GM21737 (cell line): ENCODE measurements around the gene EPN2.

Experiments
- ATAC-seq: cut with Tn5 transposase; IDR thresholded peaks from one replicate; pipeline ENCODE4 v1.9.1; 2021; ENCODE audit warnings: mild to moderate bottlenecking, moderate library complexity; ENCODE audit not compliant: unreplicated experiment

The EPN2 gene

DNA sequence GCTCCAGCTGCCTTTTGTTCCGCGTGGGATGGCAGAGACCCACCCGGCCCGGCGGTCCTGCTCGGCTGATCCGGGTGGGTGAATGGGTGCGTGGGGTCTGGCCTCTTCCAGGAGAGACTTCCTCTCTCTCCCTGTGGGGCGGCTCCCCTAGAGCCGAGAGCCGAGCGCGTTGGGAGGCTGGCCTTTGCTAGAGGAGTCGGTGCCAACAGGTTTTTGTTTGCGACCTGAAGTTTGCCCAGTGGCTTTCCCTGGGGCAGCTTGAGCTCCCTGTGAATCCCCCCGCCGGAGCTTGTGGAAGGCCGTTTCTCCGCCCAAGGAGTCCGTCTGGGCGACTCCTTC, 970 bp downstream of the EPN2 start:
- ATAC-seq, result no peak

DNA sequence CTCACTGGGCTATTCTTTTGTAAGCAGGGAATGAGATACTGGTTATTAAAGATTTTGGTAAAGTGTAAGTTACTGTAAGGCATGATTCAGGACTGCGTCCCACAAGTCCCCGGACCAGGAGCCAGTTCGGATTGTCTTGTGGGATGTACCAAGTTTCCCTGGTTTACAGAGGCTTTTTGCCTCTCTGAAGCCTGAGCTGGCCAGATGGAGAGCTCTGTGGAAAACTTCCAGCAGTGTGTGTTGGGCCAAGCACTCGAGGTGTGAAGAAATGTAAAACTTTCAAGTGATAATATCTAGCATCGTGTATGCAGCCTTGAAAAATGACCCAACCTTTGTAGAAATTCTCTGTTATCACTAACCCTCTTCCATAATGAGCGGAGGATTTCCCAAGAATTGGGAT, 2.4 kb downstream of the EPN2 start:
- ATAC-seq, result no peak

- no peak for ATAC-seq
These were observed 5.2 kb downstream of the EPN2 start for GRCh38 chr17:19242323-19242722.

- no peak for ATAC-seq
These were observed 5.8 kb downstream of the EPN2 start for GRCh38 chr17:19242926-19243325.

- no peak for ATAC-seq
These were observed 6.7 kb downstream of the EPN2 start for GRCh38 chr17:19243838-19244237.

GRCh38 chr17:19244357-19244756, 7.2 kb downstream of the EPN2 start:
- ATAC-seq, result no peak

DNA sequence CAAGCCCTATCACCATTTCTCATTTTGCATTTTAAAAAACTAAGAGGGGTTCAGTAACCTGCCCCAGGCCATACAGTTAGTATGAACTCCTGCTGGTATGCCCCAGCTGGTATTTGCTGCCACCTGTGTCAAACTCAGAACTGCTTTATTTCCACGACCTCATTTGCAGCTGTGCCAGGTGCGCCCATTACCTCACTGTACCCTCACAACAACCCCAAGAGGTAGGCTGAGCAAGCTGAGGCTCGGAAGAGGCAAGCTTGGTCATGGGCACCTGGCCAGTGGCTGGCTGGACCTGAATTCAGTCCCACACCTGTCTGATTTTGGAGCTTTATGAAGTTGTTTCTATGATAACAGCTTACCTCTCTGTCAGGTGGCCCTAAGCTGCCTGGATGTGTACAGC, 7.6 kb downstream of the EPN2 start:
- no peak for ATAC-seq

DNA sequence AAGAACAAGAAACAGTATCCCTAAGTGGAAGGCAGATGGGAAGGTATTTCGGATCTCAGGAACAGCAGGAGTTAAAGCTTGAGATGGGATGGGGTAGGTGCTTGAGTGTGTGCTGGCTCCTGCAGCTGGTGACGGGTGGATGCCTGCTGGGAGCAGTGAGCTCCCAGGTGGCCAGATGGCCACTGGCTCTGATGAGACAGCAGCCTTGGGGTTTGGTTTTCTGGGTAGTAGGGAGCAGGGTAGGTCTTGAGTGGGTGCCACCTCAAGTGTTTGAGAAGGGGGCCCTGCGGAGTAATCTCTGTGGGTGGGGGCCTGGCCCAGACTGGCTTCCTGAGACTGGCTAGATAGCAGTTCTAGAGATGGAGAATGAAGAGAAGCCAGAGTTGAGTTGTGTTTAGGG, 10.3 kb downstream of the EPN2 start:
- ATAC-seq, result no peak

- ATAC-seq, result no peak
These were observed 11.2 kb downstream of the EPN2 start for GRCh38 chr17:19248151-19248927.

DNA sequence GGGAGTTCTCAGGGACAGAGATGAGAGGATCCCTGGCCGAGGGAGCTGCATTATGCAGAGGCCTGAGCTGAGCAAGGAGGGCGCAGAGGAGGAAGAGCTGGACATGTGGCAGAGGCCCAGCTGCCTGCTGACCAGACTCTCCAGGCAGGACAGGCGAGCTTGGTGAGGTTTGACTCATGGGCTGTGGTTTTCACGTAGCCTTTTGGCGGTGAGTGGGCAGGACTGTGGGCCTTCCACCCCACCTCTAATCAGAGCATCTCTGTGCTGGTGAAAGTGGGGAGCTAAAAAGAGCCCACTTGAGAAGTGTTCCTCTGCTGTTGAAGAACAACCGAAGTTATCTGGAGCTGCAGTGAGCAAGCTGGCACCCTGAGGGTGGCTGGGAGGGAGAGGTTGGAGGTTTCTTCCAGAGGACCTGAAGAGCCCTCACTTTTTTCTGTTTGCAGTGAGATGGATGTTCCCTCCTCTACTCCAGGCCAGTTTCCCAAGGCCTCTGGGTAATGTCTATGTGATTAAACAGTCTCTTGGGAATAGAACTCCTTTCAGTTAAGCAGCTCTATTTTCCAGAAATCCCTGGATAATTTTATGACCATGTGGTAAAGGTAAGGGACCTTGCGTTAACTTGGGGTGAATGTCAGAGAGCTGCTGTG, 11.9 kb downstream of the EPN2 start:
- no peak for ATAC-seq

- ATAC-seq, result no peak
These were observed 12.5 kb downstream of the EPN2 start for GRCh38 chr17:19249681-19250080.

- ATAC-seq, result no peak
These were observed 13.4 kb downstream of the EPN2 start for GRCh38 chr17:19250421-19251173.

- no peak for ATAC-seq
These were observed 15.9 kb downstream of the EPN2 start for GRCh38 chr17:19253112-19253511.

DNA sequence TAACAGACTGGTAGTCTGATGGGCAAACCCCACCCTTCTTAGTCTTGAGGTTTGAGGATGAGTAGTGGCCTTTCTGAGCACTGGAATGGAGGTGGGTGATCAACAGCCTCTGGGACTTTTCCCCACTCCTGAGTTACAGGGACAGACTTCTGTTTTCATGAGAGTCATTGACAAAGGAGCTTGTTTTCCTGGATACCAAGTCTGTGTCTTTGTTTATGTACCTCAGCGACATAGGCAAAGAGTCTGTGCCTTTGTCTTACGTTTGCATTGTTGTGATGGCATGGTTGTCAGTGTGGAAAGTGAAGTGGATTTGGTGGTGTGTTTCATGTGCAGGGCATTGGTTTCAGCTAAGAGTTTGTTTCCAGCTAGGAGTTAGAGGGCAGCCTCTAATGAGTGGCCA, 17.5 kb downstream of the EPN2 start:
- ATAC-seq, result no peak

GRCh38 chr17:19255279-19255678, 18.1 kb downstream of the EPN2 start:
- ATAC-seq, result no peak

DNA sequence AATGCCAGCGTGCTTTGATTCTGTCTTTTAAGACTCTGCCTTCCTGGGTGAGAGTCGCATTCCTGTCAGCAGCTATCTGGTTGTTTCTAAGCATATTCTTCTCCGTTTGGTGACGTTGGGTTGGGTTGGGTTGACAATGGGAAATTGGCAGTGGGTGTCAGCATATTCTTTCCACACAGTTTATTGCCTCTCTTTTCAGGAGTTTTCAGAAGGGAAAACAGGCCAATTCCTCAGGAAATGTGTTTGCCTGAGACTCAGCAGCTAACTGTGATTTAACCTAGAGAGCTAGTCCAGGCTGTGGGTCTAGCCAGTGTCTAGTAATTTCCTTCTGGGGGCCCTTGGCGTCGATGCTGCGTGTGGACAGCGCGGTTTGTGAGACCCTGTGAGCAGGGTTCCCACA, 21.2 kb downstream of the EPN2 start:
- ATAC-seq, result no peak

GRCh38 chr17:19260958-19261357, 23.8 kb downstream of the EPN2 start:
- no peak for ATAC-seq

- ATAC-seq, result no peak
These were observed 24.3 kb downstream of the EPN2 start for GRCh38 chr17:19261426-19261825.

DNA sequence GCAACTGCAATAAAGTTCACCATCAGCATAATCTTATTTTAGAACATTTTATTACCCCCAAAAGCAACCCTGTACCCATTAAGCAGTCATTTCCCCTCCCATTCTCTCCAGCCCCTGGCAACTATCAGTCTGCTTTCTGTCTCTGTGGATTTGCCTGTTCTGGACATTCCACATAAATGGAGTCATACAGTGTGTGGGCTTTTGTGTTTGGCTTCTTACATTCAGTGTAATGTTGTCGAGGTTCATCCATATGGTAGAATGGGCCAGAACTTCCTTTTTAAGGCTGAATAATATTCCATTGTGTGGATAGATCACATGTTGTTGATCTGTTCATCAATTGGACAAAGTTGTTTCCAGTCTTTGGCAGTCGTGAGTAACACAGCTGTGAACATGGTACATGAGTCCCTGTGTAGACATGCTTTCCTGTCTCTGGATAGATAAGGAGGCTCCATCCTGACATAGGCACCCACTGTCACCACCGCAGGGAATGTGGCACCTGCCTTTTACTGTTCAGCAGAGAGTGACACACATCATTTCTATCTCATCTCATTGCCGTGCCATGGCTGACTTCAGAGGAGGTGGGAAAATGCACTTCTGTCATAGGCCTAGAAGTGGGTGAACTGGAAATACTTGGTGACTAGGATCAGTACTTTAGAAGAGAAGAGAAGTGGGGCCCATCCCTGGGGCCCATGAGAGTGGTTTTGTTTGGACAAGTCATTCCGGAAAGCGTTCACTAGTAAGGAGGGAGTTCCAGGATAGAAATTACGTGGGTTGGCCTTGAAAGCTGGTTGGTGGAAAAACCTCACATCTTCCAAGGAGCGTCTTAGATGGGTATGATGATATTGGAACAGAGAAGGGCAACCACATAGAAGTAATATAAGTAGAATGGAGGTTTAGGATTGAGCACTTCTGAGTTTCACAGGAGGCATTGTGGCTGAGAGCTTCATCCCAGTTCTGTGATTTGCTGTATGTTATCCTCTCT, 25.8 kb downstream of the EPN2 start:
- no peak for ATAC-seq

- ATAC-seq, result no peak
These were observed 26.5 kb downstream of the EPN2 start for GRCh38 chr17:19263641-19264051.

DNA sequence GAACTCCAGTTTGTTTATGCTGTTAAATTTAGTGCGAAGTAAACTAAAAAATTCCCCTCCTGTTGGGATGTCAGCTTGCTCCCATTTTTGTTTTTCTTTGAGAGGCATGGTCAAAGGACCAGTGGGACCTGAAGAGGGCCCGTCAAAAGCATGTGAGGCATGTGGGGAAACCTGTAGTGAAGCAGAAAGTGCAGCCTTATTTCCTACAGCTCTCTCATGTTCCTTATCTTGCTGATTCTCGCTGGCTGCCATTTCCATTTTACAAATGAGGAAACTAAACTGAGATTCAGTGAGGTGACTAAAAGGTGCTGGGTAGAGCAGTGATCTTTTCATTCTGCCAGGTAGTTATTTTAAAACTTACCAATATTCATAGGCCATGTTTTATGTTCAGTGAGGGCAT, 27.1 kb downstream of the EPN2 start:
- ATAC-seq, result no peak
